ENCODE data around the gene TULP1. TPM values are rescaled to one million over a fixed set of nuclear protein-coding genes. Genes with fewer than 3 reads are reported as not detected.

The TULP1 gene
- total and polyA plus RNA-seq, 2 of the 4 experiments (the other 2 are of a cell fraction): not detected

- H3K14ac ChIP-seq (replicated peaks; ENCODE audit: low read depth, low read length): no peak overlapping the region
- H3K27ac ChIP-seq (ENCODE audit: insufficient read depth, low read length): no peak overlapping the region
- no peaks in the 10 kb centered on the region for H3K36me3 ChIP-seq (ENCODE audit: control insufficient read depth, insufficient read depth, low read length)
- no peak overlapping the region for H3K23ac ChIP-seq (ENCODE audit: low read depth, low read length)
- ChIA-PET POLR2A (ENCODE audit: unreplicated experiment) (no interaction called here), CTCF (no interaction called here)
- BruUV-seq (replicated peaks): no TSS peak
- H3K4me1 ChIP-seq (ENCODE audit: control insufficient read depth, insufficient read depth, low read length): no peaks in the 10 kb centered on the region
- no peak overlapping the region for H3K18ac ChIP-seq (ENCODE audit: low read depth, low read length)
- H2AK5ac ChIP-seq (ENCODE audit: low read depth, low read length): no peak overlapping the region
- H4K20me1 ChIP-seq (ENCODE audit: insufficient read depth, low read length): no peaks in the 10 kb centered on the region
- no peaks in the 10 kb centered on the region for H3K9me1 ChIP-seq (ENCODE audit: insufficient read depth, low read length)
- intact Hi-C loops (cut with micrococcal nuclease) (no loop called here), dilution Hi-C loops (cut with HindIII; ENCODE audit: low sequenced_read_pairs, unreplicated experiment) (no loop called here), in situ Hi-C loops (cut with MboI; ENCODE audit: low sequenced_read_pairs) (no loop called here)
- H3K4me2 ChIP-seq (ENCODE audit: low read depth, low read length): no peak overlapping the region
- H4K8ac ChIP-seq (ENCODE audit: low read depth in 2 of 2, low read length in 2 of 2): no peak overlapping the region
- H3K56ac ChIP-seq (ENCODE audit: extremely low read depth, insufficient read depth, low read length): no peak overlapping the region
- no peaks in the 10 kb centered on the region for H3K79me1 ChIP-seq (ENCODE audit: low read depth in 1 of 2, low read length in 2 of 2)
- no peak overlapping the region for H2BK120ac ChIP-seq (ENCODE audit: low read depth, low read length)
- H2AK9ac ChIP-seq (replicated peaks; ENCODE audit: low read depth, low read length, poor library complexity): no peak overlapping the region
- DNase-seq: no peak
- H4K91ac ChIP-seq (ENCODE audit: insufficient read depth, low read depth, low read length): no peak overlapping the region
- no peak for ATAC-seq (ENCODE audit: low read depth)
- peaks cover 29% of the 10 kb centered on the region for H3K27me3 ChIP-seq (ENCODE audit: control insufficient read depth, insufficient read depth, low read length)
- no peak overlapping the region for H3K4ac ChIP-seq (ENCODE audit: low read depth, low read length)
- no peak overlapping the region for H2AFZ ChIP-seq (replicated peaks; ENCODE audit: low read length, poor library complexity)
- H3K9ac ChIP-seq (ENCODE audit: low read depth, low read length): no peak overlapping the region
- peaks cover 2% of the 10 kb centered on the region; the same call in 1 of the 2 replicates for H3K9me3 ChIP-seq (ENCODE audit: control insufficient read depth, insufficient read depth, low read length)
- no peak overlapping the region for H2BK15ac ChIP-seq (ENCODE audit: low read depth, low read length)
- no peak overlapping the region for H3K4me3 ChIP-seq (ENCODE audit: insufficient read depth, low read depth, low read length)
- H4K5ac ChIP-seq (ENCODE audit: low read depth, low read length): no peak overlapping the region
- TF ChIP-seq CHD1 (IDR thresholded peaks at IDR 0.05; ENCODE audit: low read depth, low read length) (no peak), FOS (IDR thresholded peaks at IDR 0.05; ENCODE audit: low read depth, low read length) (no peak), RFX5 (IDR thresholded peaks at IDR 0.05; ENCODE audit: low read depth, low read length) (no peak), NFE2L2 (IDR thresholded peaks at IDR 0.05; ENCODE audit: low read depth, low read length) (no peak), RCOR1 (IDR thresholded peaks at IDR 0.05; ENCODE audit: insufficient replicate concordance, low read length) (no peak), SMC3 (IDR thresholded peaks at IDR 0.05; ENCODE audit: low read depth, low read length) (no peak), MAZ (IDR thresholded peaks at IDR 0.05; ENCODE audit: borderline replicate concordance, low read depth, low read length) (no peak), ELK1 (IDR thresholded peaks at IDR 0.05; ENCODE audit: borderline replicate concordance, low read depth, low read length) (no peak), MAFK (IDR thresholded peaks at IDR 0.05; ENCODE audit: low read depth, low read length) (no peak), BHLHE40 (IDR thresholded peaks at IDR 0.05; ENCODE audit: low read depth, low read length) (no peak), POLR2A (IDR thresholded peaks at IDR 0.05; ENCODE audit: low read depth, low read length) (no peak), RAD21 (IDR thresholded peaks at IDR 0.05; ENCODE audit: low read length) (no peak), CTCF (conservative IDR thresholded peaks at IDR 0.05; ENCODE audit: low read depth, low read length) (no peak), CEBPB (IDR thresholded peaks at IDR 0.05; ENCODE audit: low read depth, low read length) (no peak), USF2 (IDR thresholded peaks at IDR 0.05; ENCODE audit: low read depth, low read length) (no peak), MXI1 (IDR thresholded peaks at IDR 0.05; ENCODE audit: borderline replicate concordance, low read depth, low read length) (no peak)
- 90% methylated on average over 2 of the region's 6 CpGs; no CpG with 5 or more reads in 1 of the 2 experiments for whole genome bisulfite sequencing, 2 experiments (ENCODE audit: extremely low coverage in 2 of 2, insufficient read length in 1 of 2)
- H2BK5ac ChIP-seq (ENCODE audit: low read depth, low read length, poor library complexity, severe bottlenecking): no peak overlapping the region
- H2BK20ac ChIP-seq (ENCODE audit: low read depth, low read length): no peak overlapping the region
Observed at GRCh38 chr6:35557239-35557638, 44.5 kb upstream of the TULP1 start.

Measured in IMR-90 (cell line).